NCI-H2171 (cell line): ENCODE data around the gene COL15A1.
"Not testable (repeated sequence)": the region's sequence is repeated elsewhere in the genome, so short reads cannot be mapped to it uniquely, and the experiment has no call there.

ENCODE experiments used
- DNase-seq: peaks from one replicate; lab custom pipeline; 2025; lab: John Stamatoyannopoulos, UW

COL15A1 gene

GRCh38 chr9:99079542-99079941 lies 135.8 kb downstream of the COL15A1 start:
- no peak for DNase-seq

- DNase-seq, result no peak
These were observed 139.3 kb downstream of the COL15A1 start for GRCh38 chr9:99083051-99083450.

- DNase-seq, result no peak
These were observed 142.5 kb downstream of the COL15A1 start for GRCh38 chr9:99085949-99086948.

- DNase-seq, result no peak
These were observed 143.8 kb downstream of the COL15A1 start for GRCh38 chr9:99087462-99087861.

- no peak for DNase-seq
These were observed 146.8 kb downstream of the COL15A1 start for GRCh38 chr9:99090336-99091130.

GRCh38 chr9:99092643-99093491 lies 149.2 kb downstream of the COL15A1 start:
- DNase-seq, result no peak

GRCh38 chr9:99093492-99093791 lies 149.7 kb downstream of the COL15A1 start:
- no peak for DNase-seq

GRCh38 chr9:99095565-99095964 lies 151.9 kb downstream of the COL15A1 start:
- no peak for DNase-seq

GRCh38 chr9:99096409-99096808 lies 152.7 kb downstream of the COL15A1 start:
- DNase-seq, result no peak

GRCh38 chr9:99099806-99100585 lies 156.3 kb downstream of the COL15A1 start:
- not testable (repeated sequence) for DNase-seq

- DNase-seq, result no peak
These were observed 157.6 kb downstream of the COL15A1 start for GRCh38 chr9:99101271-99101670.

- no peak for DNase-seq
These were observed 158.1 kb downstream of the COL15A1 start for GRCh38 chr9:99101812-99102211.

GRCh38 chr9:99103054-99103895 lies 159.6 kb downstream of the COL15A1 start:
- DNase-seq, result no peak

GRCh38 chr9:99103901-99104458 lies 160.3 kb downstream of the COL15A1 start:
- no peak for DNase-seq

- peak; percentile 92 for DNase-seq
These were observed 160.9 kb downstream of the COL15A1 start, which contains the start of gene TGFBR1 for GRCh38 chr9:99104459-99105151. Gene TGFBR1 (plus strand): TSS chr9:99105113. CDS start chr9:99105206, 93 bp downstream.

GRCh38 chr9:99105152-99106043 lies 161.7 kb downstream of the COL15A1 start:
- DNase-seq, result peak; percentile 37

GRCh38 chr9:99106044-99106375 lies 162.3 kb downstream of the COL15A1 start:
- DNase-seq, result no peak

GRCh38 chr9:99107421-99107820 lies 163.7 kb downstream of the COL15A1 start:
- no peak for DNase-seq
